NT2/D1 (cell line): ENCODE results near the gene LEF1.

Source experiments
- YY1 ChIP-seq: IDR thresholded peaks from 2 replicates; pipeline ENCODE4 v1.6.1; 2011; ENCODE audit not compliant: insufficient read length, insufficient read depth
- ZNF274 ChIP-seq: IDR thresholded peaks from 2 replicates; pipeline ENCODE4 v1.6.1; 2011; ENCODE audit warnings: mild to moderate bottlenecking, low read depth, low read length

GRCh38 chr4:108054025-108054638, 114.6 kb downstream of the LEF1 start:
- TF ChIP-seq YY1 (no peak), ZNF274 (no peak)
